ENCODE measurements around the gene MRPL51.

MRPL51 gene

GRCh38 chr12:6492838-6493496 is at the start of gene MRPL51:
Gene MRPL51, minus strand, starts transcription at chr12:6493262. Its CDS starts 126 bp downstream, at chr12:6493136.
- DNase-seq (ENCODE audit: low read depth) = peak; percentile 94

GRCh38 chr12:6542209-6543009 is 49.3 kb upstream of the MRPL51 start:
- no peak for DNase-seq (ENCODE audit: low read depth)

- DNase-seq (ENCODE audit: low read depth) = no peak
Measured at GRCh38 chr12:6541371-6542165, 48.5 kb upstream of the MRPL51 start.

- no peak for DNase-seq (ENCODE audit: low read depth)
Measured at GRCh38 chr12:6540181-6540877, 47.3 kb upstream of the MRPL51 start.

- DNase-seq (ENCODE audit: low read depth) = no peak
Measured at GRCh38 chr12:6539707-6540134, 46.7 kb upstream of the MRPL51 start.

GRCh38 chr12:6539314-6539682 is 46.2 kb upstream of the MRPL51 start:
- DNase-seq (ENCODE audit: low read depth) = no peak

- no peak for DNase-seq (ENCODE audit: low read depth)
Measured at GRCh38 chr12:6538420-6539313, 45.6 kb upstream of the MRPL51 start.

- peak; percentile 83 for DNase-seq (ENCODE audit: low read depth)
Measured at GRCh38 chr12:6537580-6538419, 44.7 kb upstream of the MRPL51 start.

- DNase-seq (ENCODE audit: low read depth) = no peak
Measured at GRCh38 chr12:6536894-6537579, 44.0 kb upstream of the MRPL51 start.

GRCh38 chr12:6535960-6536847 is 43.1 kb upstream of the MRPL51 start:
- no peak for DNase-seq (ENCODE audit: low read depth)

- no peak for DNase-seq (ENCODE audit: low read depth)
Measured at GRCh38 chr12:6535697-6535946, 42.6 kb upstream of the MRPL51 start.

- DNase-seq (ENCODE audit: low read depth) = peak; percentile 57
Measured at GRCh38 chr12:6534945-6535696, 42.1 kb upstream of the MRPL51 start.

- no peak for DNase-seq (ENCODE audit: low read depth)
Measured at GRCh38 chr12:6534695-6534944, 41.6 kb upstream of the MRPL51 start.

- peak; percentile 75 for DNase-seq (ENCODE audit: low read depth)
Measured at GRCh38 chr12:6533923-6534694, 41.0 kb upstream of the MRPL51 start, which contains the start of gene GAPDH. Gene GAPDH, plus strand, starts transcription at chr12:6534517. Its CDS starts 316 bp downstream, at chr12:6534833.

- no peak for DNase-seq (ENCODE audit: low read depth)
Measured at GRCh38 chr12:6533653-6533922, 40.5 kb upstream of the MRPL51 start.

- no peak for DNase-seq (ENCODE audit: low read depth)
Measured at GRCh38 chr12:6532927-6533652, 40.0 kb upstream of the MRPL51 start.
